Measurements from ENCODE around the gene KCNT1. TPM values are rescaled to one million over a fixed set of nuclear protein-coding genes. Genes with fewer than 3 reads are reported as not detected.

KCNT1 gene
- total RNA-seq, 4 donors from 2014 or later: 0.21 TPM; not detected in 3

GRCh38 chr9:135690836-135691570 lies 11.0 kb upstream of the KCNT1 start:
- intact Hi-C loops (cut with DNase I): loop anchor here (10.0 kb wide), 1 partner anchor 86 kb away; no protein-coding TSS in a partner anchor
- DNase-seq: no peak
- WGBS, 2 donors: 94 to 98% methylated on average over 12 to 14 of the region's 19 CpGs

DNA sequence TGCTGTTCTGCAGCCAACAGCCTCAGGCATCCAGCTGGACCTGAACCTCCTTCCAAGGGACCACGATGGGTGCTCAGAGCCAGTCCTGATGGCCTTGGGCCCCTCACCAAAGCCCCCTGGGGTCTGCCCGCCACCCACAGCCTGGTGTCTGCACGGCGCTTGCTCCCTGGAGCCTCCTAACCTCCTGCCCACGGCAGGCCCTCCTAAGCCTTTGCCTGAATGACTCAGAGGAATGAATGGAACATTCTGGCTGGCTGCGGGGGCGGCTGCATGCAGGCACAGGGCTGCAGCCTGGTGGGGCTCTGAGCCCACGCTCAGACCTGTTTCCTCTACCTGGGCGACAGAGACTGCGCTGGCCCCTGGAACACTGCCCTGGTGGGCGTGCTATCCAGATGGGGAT lies 9.6 kb upstream of the KCNT1 start:
- Histone ChIP-seq H3K27me3 (no peaks in the 10 kb centered on the region), H3K9me3 (no peaks in the 10 kb centered on the region), H3K4me1 (no peaks in the 10 kb centered on the region), H3K36me3 (no peaks in the 10 kb centered on the region), H3K4me3 (replicated peaks in 1 of 3) (no peak overlapping the region), H3K27ac (no peak overlapping the region)
- DNase-seq: peak in 1 of 2 donors; percentile 10
- TF ChIP-seq POLR2A (IDR thresholded peaks at IDR 0.05) (no peak), CTCF (IDR thresholded peaks at IDR 0.05) (no peak)
- 42 to 66% methylated on average over 6 to 7 of the region's 11 CpGs for WGBS, 2 donors
- intact Hi-C loops (cut with DNase I): loop anchor here (10.0 kb wide), 1 partner anchor 88 kb away; no protein-coding TSS in a partner anchor

More at GRCh38 chr9:135690836-135691570, 11.0 kb upstream of the KCNT1 start:
- Histone ChIP-seq H3K36me3 (no peaks in the 10 kb centered on the region), H3K27ac (no peak overlapping the region), H3K4me1 (no peaks in the 10 kb centered on the region), H3K4me3 (replicated peaks in 1 of 3) (no peak overlapping the region), H3K9me3 (no peaks in the 10 kb centered on the region), H3K27me3 (no peaks in the 10 kb centered on the region)
- no peak for TF ChIP-seq CTCF (IDR thresholded peaks at IDR 0.05)
- TF ChIP-seq POLR2A (IDR thresholded peaks at IDR 0.05): no peak

DNA sequence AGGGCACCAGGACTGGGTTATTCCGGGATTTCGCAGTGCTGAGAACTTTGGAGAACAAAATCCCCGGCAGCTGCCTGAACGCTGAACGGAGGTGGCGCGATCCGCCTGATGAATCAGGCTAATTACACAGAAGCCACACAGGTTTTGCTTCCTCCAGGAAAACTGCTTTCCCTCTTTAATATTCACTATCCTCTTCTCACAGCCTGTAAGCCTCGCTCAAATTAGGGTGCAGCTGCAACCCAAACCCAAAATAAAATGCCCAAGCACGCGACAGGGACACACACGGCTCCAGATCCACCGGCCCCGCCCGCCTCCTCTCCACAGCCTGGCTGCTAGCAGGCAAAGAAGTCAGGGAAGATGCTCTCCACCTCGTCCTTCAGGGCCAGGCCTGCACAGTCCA lies 8.7 kb upstream of the KCNT1 start:
- H3K27me3 ChIP-seq: no peaks in the 10 kb centered on the region
- no peaks in the 10 kb centered on the region for H3K4me1 ChIP-seq
- intact Hi-C loops (cut with DNase I): loop anchor here (10.0 kb wide), 1 partner anchor 88 kb away; no protein-coding TSS in a partner anchor
- DNase-seq: no peak
- H3K27ac ChIP-seq: no peak overlapping the region
- no peaks in the 10 kb centered on the region for H3K9me3 ChIP-seq
- WGBS, 2 donors: 76 to 83% methylated on average over 16 of the region's 16 CpGs
- H3K4me3 ChIP-seq (replicated peaks in 1 of 3): no peak overlapping the region
- no peak for TF ChIP-seq POLR2A (IDR thresholded peaks at IDR 0.05)
- no peak for TF ChIP-seq CTCF (IDR thresholded peaks at IDR 0.05)
- no peaks in the 10 kb centered on the region for H3K36me3 ChIP-seq

- Histone ChIP-seq H3K27me3 (no peaks in the 10 kb centered on the region), H3K27ac (no peak overlapping the region), H3K9me3 (no peaks in the 10 kb centered on the region), H3K36me3 (no peaks in the 10 kb centered on the region), H3K4me1 (no peaks in the 10 kb centered on the region), H3K4me3 (replicated peaks in 1 of 3) (no peak overlapping the region)
- intact Hi-C loops (cut with DNase I): loop anchor here (10.0 kb wide), 1 partner anchor 89 kb away; no protein-coding TSS in a partner anchor
- DNase-seq: no peak
- WGBS, 2 donors: 76 to 92% methylated on average over 5 to 6 of the region's 11 CpGs
- TF ChIP-seq POLR2A (IDR thresholded peaks at IDR 0.05) (no peak), CTCF (IDR thresholded peaks at IDR 0.05) (no peak)
Measured at GRCh38 chr9:135693771-135694170, 8.2 kb upstream of the KCNT1 start.

DNA sequence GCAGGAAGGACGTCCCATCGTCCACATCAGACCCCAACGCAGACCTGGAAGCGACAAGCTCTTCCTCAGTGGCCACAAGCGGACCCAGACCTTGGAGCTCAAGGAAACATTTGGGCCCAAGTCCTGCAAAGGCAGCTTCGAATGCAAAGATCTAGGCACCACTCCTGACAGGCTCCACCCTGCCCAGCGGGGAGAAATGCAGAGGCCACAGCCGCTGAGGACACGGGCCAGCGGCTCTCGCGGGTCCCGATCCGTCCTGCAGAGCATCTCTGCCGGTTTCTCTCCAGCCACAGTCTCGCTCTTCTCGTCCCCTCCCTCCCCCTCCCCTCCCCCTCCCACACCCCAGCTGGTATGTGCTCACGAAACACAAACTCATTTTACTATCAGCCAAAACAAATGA lies 7.6 kb upstream of the KCNT1 start:
- no peak for TF ChIP-seq POLR2A (IDR thresholded peaks at IDR 0.05)
- WGBS, 2 donors: 42 to 52% methylated on average over 14 to 18 of the region's 18 CpGs
- H3K27ac ChIP-seq: no peak overlapping the region
- no peaks in the 10 kb centered on the region for H3K36me3 ChIP-seq
- H3K4me1 ChIP-seq: no peaks in the 10 kb centered on the region
- intact Hi-C loops (cut with DNase I): loop anchor here (10.0 kb wide), 1 partner anchor 90 kb away; no protein-coding TSS in a partner anchor
- no peak overlapping the region for H3K4me3 ChIP-seq (replicated peaks in 1 of 3)
- H3K27me3 ChIP-seq: no peaks in the 10 kb centered on the region
- no peak for DNase-seq
- H3K9me3 ChIP-seq: no peaks in the 10 kb centered on the region

Measured in thyroid gland (tissue), 4 donors.